Cardiac muscle cell (in vitro differentiated cells and primary cell): ENCODE results near the gene KLF16. TPM values are rescaled to one million over a fixed set of nuclear protein-coding genes. Genes with fewer than 3 reads are reported as not detected.

Source experiments
- DNase-seq, 2 donors: peaks; one replicate each; pipeline versions ENCODE4 v3.0.0 to v3.0.0-alpha.2; 2010 to 2017; ENCODE audit warnings: low read depth in 1 of 2, low spot score in 1 of 2
- H3K27ac ChIP-seq: fragments of 200-600 bp; sonication (generic); 2 replicates; pipeline ENCODE4 v1.5.1; 2016
- H3K27me3 ChIP-seq: fragments of 200-600 bp; sonication (generic); 2 replicates; pipeline ENCODE4 v1.6.0; 2016; ENCODE audit warnings: control low read depth
- H3K36me3 ChIP-seq: fragments of 200-600 bp; sonication (generic); 2 replicates; pipeline ENCODE4 v1.5.1; 2016; ENCODE audit warnings: control low read depth
- H3K4me1 ChIP-seq: fragments of 200-600 bp; sonication (generic); 2 replicates; pipeline ENCODE4 v1.8.1; 2017; ENCODE audit warnings: low read depth, mild to moderate bottlenecking, mixed run types
- H3K4me3 ChIP-seq: fragments of 200-600 bp; sonication (generic); 2 replicates; pipeline ENCODE4 v1.5.1; 2016; ENCODE audit warnings: mild to moderate bottlenecking
- H3K9me3 ChIP-seq: fragments of 200-600 bp; sonication (generic); 2 replicates; pipeline ENCODE4 v1.5.1; 2017; ENCODE audit warnings: low read depth, mild to moderate bottlenecking, control low read depth
- polyA plus RNA-seq: library from polyadenylated mRNA; unstranded; fragments of >200 nt; fragmentation: Nextera tagmentation; extraction: Ambion mirVana; gene quantifications from 2 replicates; pipeline ENCODE4 v1.2.1, GENCODE V29; 2016
- total RNA-seq: library from RNA; depleted of rRNA; stranded (reverse); fragments of >200 nt; gene quantifications from 2 replicates; pipeline ENCODE4 v1.2.3, GENCODE V29; 2016
- TF ChIP-seq, protein P1 (sequence below): IDR thresholded peaks from 2 replicates; pipeline ENCODE4 v1.5.1; 2012; ENCODE audit warnings: low read depth, mild to moderate bottlenecking, low read length

The KLF16 gene
- total and polyA plus RNA-seq, 2 experiments from 2014 or later: 9.1 to 9.3 TPM

DNA sequence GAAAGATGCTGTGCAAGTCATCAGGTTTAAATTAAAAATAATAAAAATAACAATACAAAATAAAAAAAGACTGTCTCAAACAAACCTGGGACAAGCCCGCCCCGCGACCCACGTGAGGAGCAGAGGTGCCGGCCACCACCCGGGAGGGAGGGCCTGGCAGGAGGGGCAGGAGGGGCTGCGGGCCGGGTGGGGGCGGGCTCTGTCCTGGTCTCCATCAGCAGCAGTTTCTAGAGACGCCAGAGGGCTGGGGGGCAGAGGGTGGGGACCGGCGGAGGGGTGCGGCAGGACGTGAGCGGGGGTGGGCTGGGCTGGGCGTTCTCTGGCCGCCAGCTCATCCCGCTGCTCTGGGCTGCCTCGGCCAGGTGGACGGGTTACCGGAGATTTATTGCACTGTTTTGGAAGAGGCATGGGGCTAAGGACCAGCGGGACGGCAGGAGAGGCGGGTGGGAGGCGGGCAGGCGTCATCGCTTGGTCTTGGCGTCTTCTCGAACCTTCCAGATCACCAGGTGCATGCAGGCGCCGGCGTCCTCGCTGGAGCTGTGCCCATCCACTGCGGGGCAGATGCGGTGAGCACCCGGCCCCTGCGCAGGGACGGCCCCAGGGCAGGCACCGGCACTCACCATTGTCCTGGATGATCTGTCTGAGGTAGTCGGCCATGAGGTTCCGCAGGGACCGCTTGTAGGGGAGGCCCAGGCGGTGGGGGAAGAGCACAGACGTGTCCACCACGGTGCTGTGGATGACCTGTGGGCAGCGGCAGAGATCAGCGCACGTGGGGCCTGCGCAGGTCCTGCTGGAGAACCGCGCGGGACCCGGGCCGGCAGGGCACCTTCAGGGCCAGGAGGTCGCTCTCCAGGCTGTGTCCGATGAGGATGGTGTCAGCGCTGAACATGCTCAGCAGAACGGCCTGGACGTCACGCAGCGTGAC lies 47.5 kb downstream of the KLF16 start:
- no peaks in the 10 kb centered on the region for H3K27me3 ChIP-seq
- no peaks in the 10 kb centered on the region for H3K4me1 ChIP-seq
- no peak overlapping the region for H3K4me3 ChIP-seq
- DNase-seq: no peak
- TF ChIP-seq, protein P1, sequence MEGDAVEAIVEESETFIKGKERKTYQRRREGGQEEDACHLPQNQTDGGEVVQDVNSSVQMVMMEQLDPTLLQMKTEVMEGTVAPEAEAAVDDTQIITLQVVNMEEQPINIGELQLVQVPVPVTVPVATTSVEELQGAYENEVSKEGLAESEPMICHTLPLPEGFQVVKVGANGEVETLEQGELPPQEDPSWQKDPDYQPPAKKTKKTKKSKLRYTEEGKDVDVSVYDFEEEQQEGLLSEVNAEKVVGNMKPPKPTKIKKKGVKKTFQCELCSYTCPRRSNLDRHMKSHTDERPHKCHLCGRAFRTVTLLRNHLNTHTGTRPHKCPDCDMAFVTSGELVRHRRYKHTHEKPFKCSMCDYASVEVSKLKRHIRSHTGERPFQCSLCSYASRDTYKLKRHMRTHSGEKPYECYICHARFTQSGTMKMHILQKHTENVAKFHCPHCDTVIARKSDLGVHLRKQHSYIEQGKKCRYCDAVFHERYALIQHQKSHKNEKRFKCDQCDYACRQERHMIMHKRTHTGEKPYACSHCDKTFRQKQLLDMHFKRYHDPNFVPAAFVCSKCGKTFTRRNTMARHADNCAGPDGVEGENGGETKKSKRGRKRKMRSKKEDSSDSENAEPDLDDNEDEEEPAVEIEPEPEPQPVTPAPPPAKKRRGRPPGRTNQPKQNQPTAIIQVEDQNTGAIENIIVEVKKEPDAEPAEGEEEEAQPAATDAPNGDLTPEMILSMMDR: no peak
- peaks cover 18% of the 10 kb centered on the region for H3K36me3 ChIP-seq
- no peaks in the 10 kb centered on the region for H3K9me3 ChIP-seq
- H3K27ac ChIP-seq: no peak overlapping the region

DNA sequence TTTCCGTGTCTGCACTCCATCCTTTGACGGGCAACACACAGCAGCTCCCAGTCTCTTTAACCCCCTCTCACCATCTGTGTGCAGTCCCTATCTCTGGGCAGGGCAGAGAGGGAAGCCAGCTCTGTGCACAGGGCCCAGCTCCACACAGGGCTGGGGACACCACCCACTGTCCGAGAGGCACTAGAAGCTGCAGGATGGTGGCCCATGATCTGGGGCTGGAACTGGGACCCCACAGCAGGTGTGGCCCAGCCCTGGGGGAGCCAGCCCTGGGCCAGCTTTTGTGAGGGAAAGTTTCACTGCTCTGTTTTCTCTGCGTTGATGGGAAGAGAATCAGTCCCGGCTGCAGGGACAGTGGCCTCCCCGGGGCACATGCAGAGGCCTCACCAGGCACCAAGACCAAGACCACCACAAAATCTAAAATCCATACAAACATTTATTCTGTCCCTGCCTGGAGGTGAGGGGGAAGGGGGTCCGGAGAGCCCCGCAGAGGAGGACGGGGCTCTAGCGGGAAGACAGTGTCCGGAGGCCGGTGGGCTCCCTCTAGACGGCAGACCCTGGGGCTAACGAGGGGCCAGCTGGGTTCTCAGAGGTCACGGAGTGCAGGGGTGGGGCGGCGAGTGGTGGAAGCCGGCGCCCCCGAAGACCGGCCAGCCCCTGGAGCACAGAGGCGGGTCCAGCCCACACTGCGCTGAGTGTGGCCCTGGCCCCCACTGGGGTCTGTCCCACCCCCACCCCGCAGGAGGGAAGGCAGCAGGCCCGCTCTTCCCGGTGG lies 48.4 kb downstream of the KLF16 start:
- no peaks in the 10 kb centered on the region for H3K9me3 ChIP-seq
- no peak overlapping the region for H3K4me3 ChIP-seq
- H3K27me3 ChIP-seq: no peaks in the 10 kb centered on the region
- H3K36me3 ChIP-seq: peaks cover 16% of the 10 kb centered on the region
- H3K4me1 ChIP-seq: no peaks in the 10 kb centered on the region
- no peak for DNase-seq
- TF ChIP-seq, protein P1: no peak
- no peak overlapping the region for H3K27ac ChIP-seq

DNA sequence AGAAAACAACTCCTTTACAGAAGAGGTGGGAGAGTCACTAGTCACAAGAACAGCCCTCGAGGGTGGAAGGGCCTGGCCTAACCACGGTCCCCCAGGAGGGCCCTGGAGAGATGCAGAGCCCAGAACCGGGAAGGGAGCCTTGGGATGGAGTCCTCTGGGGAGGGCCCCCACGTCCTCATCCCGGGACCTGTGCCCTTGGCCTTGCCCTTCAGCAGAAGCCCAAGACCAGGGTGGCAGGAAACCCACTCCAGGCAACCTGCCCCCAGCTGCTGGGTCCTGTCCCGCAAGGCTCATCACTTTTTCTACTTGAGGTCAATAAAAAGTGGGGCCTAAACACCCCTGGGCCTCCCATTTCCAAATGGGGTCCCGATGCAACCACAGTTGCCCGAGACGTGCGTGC lies 49.0 kb downstream of the KLF16 start:
- H3K27me3 ChIP-seq: no peaks in the 10 kb centered on the region

DNA sequence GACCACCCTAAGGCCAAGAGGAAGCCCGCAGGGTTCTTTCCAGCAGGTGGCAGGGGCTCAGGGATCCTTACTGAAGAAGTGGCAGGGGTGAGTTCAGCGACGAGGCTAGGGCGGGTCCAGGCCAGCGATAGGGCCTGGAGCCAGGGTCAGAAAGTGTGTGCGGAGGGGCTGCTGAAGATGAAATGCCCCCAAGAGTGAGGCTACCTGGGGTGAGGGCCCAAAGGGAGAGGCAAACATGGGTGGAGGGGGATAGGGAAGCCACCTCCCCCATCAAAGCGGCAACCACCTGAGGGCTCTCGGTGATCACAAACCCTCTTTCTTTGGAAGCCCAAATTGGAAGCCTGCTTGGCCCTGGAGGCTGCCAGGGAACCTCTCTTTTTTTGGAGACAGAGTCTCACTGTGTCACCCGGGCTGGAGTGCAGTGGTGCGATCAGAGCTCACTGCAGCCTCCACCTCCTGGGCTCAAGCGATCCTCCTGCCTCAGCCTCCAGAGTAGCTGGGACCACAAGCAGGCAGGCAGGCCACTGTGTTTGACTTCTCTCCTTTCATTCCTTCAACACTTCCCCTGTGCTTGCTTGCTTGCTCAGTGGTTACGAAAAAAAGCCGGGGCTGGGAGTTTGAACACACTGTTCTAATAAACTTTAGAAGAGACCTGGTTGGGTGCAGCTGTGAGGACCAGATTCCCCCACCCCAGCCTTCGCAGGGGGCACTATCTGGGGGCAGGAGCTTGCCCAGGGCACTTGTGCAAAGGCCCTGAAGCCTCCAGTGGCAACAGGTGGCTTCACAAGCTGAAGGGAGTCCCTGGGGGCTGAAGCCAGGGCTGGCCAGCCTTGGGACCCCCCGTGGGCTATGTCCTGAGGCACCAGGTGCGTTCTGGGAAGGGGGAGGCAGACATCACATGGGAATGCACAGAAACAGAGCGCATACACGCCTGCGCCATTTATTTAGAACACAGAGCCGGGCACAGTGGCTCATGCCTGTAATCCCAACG lies 49.9 kb downstream of the KLF16 start:
- Histone ChIP-seq H3K27me3 (no peaks in the 10 kb centered on the region), H3K27ac (no peak overlapping the region), H3K36me3 (peaks cover 12% of the 10 kb centered on the region), H3K4me1 (no peaks in the 10 kb centered on the region), H3K9me3 (no peaks in the 10 kb centered on the region), H3K4me3 (peak overlapping the region; percentile 45)
- no peak for DNase-seq
- TF ChIP-seq, protein P1: peak; percentile 0

More for the DNA sequence above, 49.0 kb downstream of the KLF16 start:
- H3K36me3 ChIP-seq: peaks cover 16% of the 10 kb centered on the region
- no peaks in the 10 kb centered on the region for H3K9me3 ChIP-seq
- H3K4me3 ChIP-seq: no peak overlapping the region
- no peaks in the 10 kb centered on the region for H3K4me1 ChIP-seq
- TF ChIP-seq, protein P1: no peak
- no peak for DNase-seq
- no peak overlapping the region for H3K27ac ChIP-seq
